Epithelial cell of esophagus (primary cell): Measurements from ENCODE around the gene FBXW12.

Experiments used
- DNase-seq: peaks from one replicate; pipeline ENCODE4 v3.0.0; 2010; ENCODE audit warnings: low read depth
- H3K4me3 ChIP-seq: 2 replicates; pipeline ENCODE4 v1.5.1; 2011; ENCODE audit warnings: mild to moderate bottlenecking, low read length, control low read depth
- CTCF ChIP-seq: IDR thresholded peaks from 2 replicates; pipeline ENCODE4 v1.5.1; 2011; ENCODE audit warnings: low read depth, mild to moderate bottlenecking, low read length, control low read depth, inconsistent platforms; ENCODE audit not compliant: insufficient read depth; ENCODE audit errors: missing control alignments

FBXW12 gene

GRCh38 chr3:48344867-48345507 is 27.0 kb upstream of the FBXW12 start:
- TF ChIP-seq CTCF = no peak
- no peak overlapping the region for H3K4me3 ChIP-seq
- DNase-seq = no peak

- TF ChIP-seq CTCF = no peak
- no peak overlapping the region for H3K4me3 ChIP-seq
- DNase-seq = no peak
Measured at GRCh38 chr3:48345946-48346572, 26.0 kb upstream of the FBXW12 start.

- H3K4me3 ChIP-seq = no peak overlapping the region
- no peak for DNase-seq
- no peak for TF ChIP-seq CTCF
Measured at GRCh38 chr3:48347500-48347899, 24.5 kb upstream of the FBXW12 start.

- no peak for TF ChIP-seq CTCF
- no peak overlapping the region for H3K4me3 ChIP-seq
Measured at GRCh38 chr3:48352546-48352945, 19.5 kb upstream of the FBXW12 start.

GRCh38 chr3:48353987-48354386 is 18.0 kb upstream of the FBXW12 start:
- DNase-seq = no peak
- TF ChIP-seq CTCF = no peak
- H3K4me3 ChIP-seq = no peak overlapping the region

More at GRCh38 chr3:48352546-48352945, 19.5 kb upstream of the FBXW12 start:
- DNase-seq = peak; percentile 36

GRCh38 chr3:48356419-48356818 is 15.6 kb upstream of the FBXW12 start:
- no peak for TF ChIP-seq CTCF
- peak; percentile 21 for DNase-seq
- no peak overlapping the region for H3K4me3 ChIP-seq

GRCh38 chr3:48361928-48362327 is 10.1 kb upstream of the FBXW12 start:
- H3K4me3 ChIP-seq = no peak overlapping the region
- TF ChIP-seq CTCF = no peak
- DNase-seq = no peak
